Muscle of leg (tissue), 11 donors: ENCODE results near the gene SUMO2. TPM values are rescaled to one million over a fixed set of nuclear protein-coding genes. Genes with fewer than 3 reads are reported as not detected.
"Not testable (repeated sequence)": the region's sequence is repeated elsewhere in the genome, so short reads cannot be mapped to it uniquely, and the experiment has no call there.

Experiments used
- DNase-seq: peaks from one replicate; pipeline ENCODE4 v3.0.0; 2013
- H3K27ac ChIP-seq: one replicate; pipeline ENCODE4 v1.5.1; 2013; ENCODE audit warnings: mild to moderate bottlenecking, low read length, control low read depth
- H3K27me3 ChIP-seq: one replicate; pipeline ENCODE4 v1.6.1; 2013; ENCODE audit warnings: low read length; ENCODE audit not compliant: control insufficient read depth, insufficient read depth
- H3K36me3 ChIP-seq: one replicate; pipeline ENCODE4 v1.6.1; 2013; ENCODE audit warnings: low read length; ENCODE audit not compliant: control insufficient read depth, insufficient read depth
- H3K4me1 ChIP-seq: one replicate; pipeline ENCODE4 v1.6.1; 2013; ENCODE audit warnings: low read length; ENCODE audit not compliant: control insufficient read depth, insufficient read depth
- H3K4me3 ChIP-seq: one replicate; pipeline ENCODE4 v1.5.1; 2013; ENCODE audit warnings: low read length, control low read depth
- H3K9me3 ChIP-seq: replicated peaks from 2 replicates; pipeline ENCODE4 v1.6.1; 2013; ENCODE audit warnings: low read depth, low read length; ENCODE audit not compliant: control insufficient read depth
- WGBS: methylation state at CpG from one replicate; pipeline ENCODE4 v1.1.5; 2013; ENCODE audit warnings: missing lambda C conversion rate; ENCODE audit not compliant: insufficient coverage; 5-methylcytosine and 5-hydroxymethylcytosine counted together
- polyA plus RNA-seq, 8 donors: library from polyadenylated mRNA; unstranded; fragments of 120-200 nt; gene quantifications; one replicate each; pipeline versions ENCODE4 v1.2.1 to v1.2.3, GENCODE V29; 2013; ENCODE audit warnings: inconsistent platforms in 1 of 8, low replicate concordance in 1 of 8; ENCODE audit not compliant: insufficient read length in 8 of 8, insufficient read depth in 1 of 8
- total RNA-seq: library from RNA; stranded (reverse); fragments of 120-200 nt; gene quantifications from one replicate; pipeline ENCODE4 v1.2.4, GENCODE V29; 2013

The SUMO2 gene
- total and polyA plus RNA-seq, 9 donors, result 242 to 477 (median 378) TPM

GRCh38 chr17:75133607-75134347 lies 49.0 kb downstream of the SUMO2 start:
- H3K27me3 ChIP-seq, H3K4me3 ChIP-seq, DNase-seq, H3K9me3 ChIP-seq, H3K27ac ChIP-seq: not testable (repeated sequence)
- H3K36me3 ChIP-seq, result peaks cover 28% of the 10 kb centered on the region
- WGBS, result 84% methylated on average over 10 of the region's 14 CpGs
- peaks cover 15% of the 10 kb centered on the region for H3K4me1 ChIP-seq

- no peak for DNase-seq
Observed at GRCh38 chr17:75133001-75133400, 49.8 kb downstream of the SUMO2 start.

GRCh38 chr17:75132018-75133000 lies 50.5 kb downstream of the SUMO2 start:
- 69% methylated on average over 32 of the region's 40 CpGs for WGBS
- peaks cover 18% of the 10 kb centered on the region for H3K4me1 ChIP-seq
- H3K36me3 ChIP-seq, result peaks cover 27% of the 10 kb centered on the region
- H3K4me3 ChIP-seq, result peak overlapping the region; percentile 92
- H3K9me3 ChIP-seq, H3K27me3 ChIP-seq, DNase-seq: not testable (repeated sequence)
- peak overlapping the region; percentile 94 for H3K27ac ChIP-seq

More at GRCh38 chr17:75133001-75133400, 49.8 kb downstream of the SUMO2 start:
- Histone ChIP-seq H3K27ac (no peak overlapping the region), H3K4me3 (no peak overlapping the region), H3K36me3 (peaks cover 29% of the 10 kb centered on the region), H3K9me3 (no peaks in the 10 kb centered on the region), H3K4me1 (peaks cover 18% of the 10 kb centered on the region), H3K27me3 (no peaks in the 10 kb centered on the region)
- no CpG with 5 or more reads among the region's 3 CpGs for WGBS

GRCh38 chr17:75131278-75132017 lies 51.3 kb downstream of the SUMO2 start, which contains the start of gene NT5C:
NT5C (minus strand) TSS chr17:75131742; CDS start chr17:75131707, 35 bp downstream.
- under 1% methylated on average over 82 of the region's 82 CpGs for WGBS
- Histone ChIP-seq H3K27ac (peak within 1 kb of the TSS; percentile 94), H3K4me3 (peak within 1 kb of the TSS; percentile 92), H3K4me1 (peaks cover 18% of the 10 kb centered on the region), H3K27me3 (no peaks in the 10 kb centered on the region), H3K9me3 (no peaks in the 10 kb centered on the region), H3K36me3 (peaks cover 27% of the 10 kb centered on the region)
- peak; percentile 94 for DNase-seq

GRCh38 chr17:75130632-75131277 lies 52.0 kb downstream of the SUMO2 start:
- H3K27ac ChIP-seq, result peak overlapping the region; percentile 94
- no peaks in the 10 kb centered on the region for H3K9me3 ChIP-seq
- 9% methylated on average over 22 of the region's 29 CpGs for WGBS
- peaks cover 18% of the 10 kb centered on the region for H3K4me1 ChIP-seq
- peak; percentile 81 for DNase-seq
- peaks cover 24% of the 10 kb centered on the region for H3K36me3 ChIP-seq
- H3K4me3 ChIP-seq, result peak overlapping the region; percentile 92
- H3K27me3 ChIP-seq, result no peaks in the 10 kb centered on the region

- Histone ChIP-seq H3K4me1 (peaks cover 18% of the 10 kb centered on the region), H3K4me3 (peak overlapping the region; percentile 92), H3K9me3 (no peaks in the 10 kb centered on the region), H3K27me3 (no peaks in the 10 kb centered on the region), H3K36me3 (peaks cover 20% of the 10 kb centered on the region), H3K27ac (peak overlapping the region; percentile 9)
- no peak for DNase-seq
- 84% methylated on average over 20 of the region's 24 CpGs for WGBS
Observed at GRCh38 chr17:75130059-75130631, 52.6 kb downstream of the SUMO2 start.

- Histone ChIP-seq H3K4me3 (no peak overlapping the region), H3K27me3 (no peaks in the 10 kb centered on the region), H3K36me3 (peaks cover 17% of the 10 kb centered on the region), H3K9me3 (no peaks in the 10 kb centered on the region), H3K4me1 (peaks cover 18% of the 10 kb centered on the region), H3K27ac (no peak overlapping the region)
- DNase-seq, result no peak
- WGBS, result 82% methylated on average over 4 of the region's 9 CpGs
Observed at GRCh38 chr17:75129576-75129975, 53.2 kb downstream of the SUMO2 start.

GRCh38 chr17:75128694-75129505 lies 53.9 kb downstream of the SUMO2 start:
- peaks cover 17% of the 10 kb centered on the region for H3K36me3 ChIP-seq
- DNase-seq, result no peak
- no peak overlapping the region for H3K27ac ChIP-seq
- H3K9me3 ChIP-seq, result no peaks in the 10 kb centered on the region
- WGBS, result 90% methylated on average over 31 of the region's 33 CpGs
- H3K4me3 ChIP-seq, result no peak overlapping the region
- peaks cover 23% of the 10 kb centered on the region for H3K4me1 ChIP-seq
- H3K27me3 ChIP-seq, result no peaks in the 10 kb centered on the region
